MM.1S (cell line): ENCODE data around the gene PGR.

Source experiments
- EZH2 ChIP-seq: fragments of 300-600 bp; sonication (generic); optimal IDR thresholded peaks from 2 replicates; pipeline ENCODE3; 2017; ENCODE audit warnings: low read depth, mild to moderate bottlenecking, antibody characterized with exemption, low read length, mixed read lengths
- EZH2phosphoT487 ChIP-seq: fragments of 300-600 bp; sonication (generic); IDR thresholded peaks from 2 replicates; pipeline ENCODE4 v1.6.1; 2018; ENCODE audit warnings: antibody characterized with exemption, low read length
- TF ChIP-seq, protein P1 (sequence below): fragments of 300-600 bp; sonication (generic); IDR thresholded peaks from 2 replicates; pipeline ENCODE4 v1.5.1; 2016; ENCODE audit warnings: antibody characterized with exemption, low read length, mixed read lengths

- TF ChIP-seq, protein P1, sequence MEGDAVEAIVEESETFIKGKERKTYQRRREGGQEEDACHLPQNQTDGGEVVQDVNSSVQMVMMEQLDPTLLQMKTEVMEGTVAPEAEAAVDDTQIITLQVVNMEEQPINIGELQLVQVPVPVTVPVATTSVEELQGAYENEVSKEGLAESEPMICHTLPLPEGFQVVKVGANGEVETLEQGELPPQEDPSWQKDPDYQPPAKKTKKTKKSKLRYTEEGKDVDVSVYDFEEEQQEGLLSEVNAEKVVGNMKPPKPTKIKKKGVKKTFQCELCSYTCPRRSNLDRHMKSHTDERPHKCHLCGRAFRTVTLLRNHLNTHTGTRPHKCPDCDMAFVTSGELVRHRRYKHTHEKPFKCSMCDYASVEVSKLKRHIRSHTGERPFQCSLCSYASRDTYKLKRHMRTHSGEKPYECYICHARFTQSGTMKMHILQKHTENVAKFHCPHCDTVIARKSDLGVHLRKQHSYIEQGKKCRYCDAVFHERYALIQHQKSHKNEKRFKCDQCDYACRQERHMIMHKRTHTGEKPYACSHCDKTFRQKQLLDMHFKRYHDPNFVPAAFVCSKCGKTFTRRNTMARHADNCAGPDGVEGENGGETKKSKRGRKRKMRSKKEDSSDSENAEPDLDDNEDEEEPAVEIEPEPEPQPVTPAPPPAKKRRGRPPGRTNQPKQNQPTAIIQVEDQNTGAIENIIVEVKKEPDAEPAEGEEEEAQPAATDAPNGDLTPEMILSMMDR: no peak
- TF ChIP-seq EZH2phosphoT487: no peak
- TF ChIP-seq EZH2: no peak
Observed at GRCh38 chr11:101014600-101015285, 114.9 kb downstream of the PGR start.
